Neutrophil (primary cell): ENCODE results near the gene CDK15.

Experiments used
- H3K27ac ChIP-seq: fragments of 200-600 bp; sonication (generic); 2 replicates; pipeline ENCODE4 v1.5.1; 2016; ENCODE audit warnings: mild to moderate bottlenecking, moderate library complexity
- H3K27me3 ChIP-seq: fragments of 200-600 bp; sonication (generic); 2 replicates; pipeline ENCODE4 v1.6.0; 2016; ENCODE audit warnings: mild to moderate bottlenecking
- H3K36me3 ChIP-seq: fragments of 200-600 bp; sonication (generic); 2 replicates; pipeline ENCODE4 v1.5.1; 2017
- H3K4me1 ChIP-seq, 2 experiments: fragments of 200-600 bp in 1 of 2; sonication (generic) in 1 of 2; 1 replicate in 1 of 2; 2 replicates in 1 of 2; pipeline versions ENCODE4 v1.5.1 to v1.6.1; 2013 to 2016; ENCODE audit warnings: low read depth in 1 of 2, low read length in 1 of 2, mild to moderate bottlenecking in 1 of 2, moderate library complexity in 1 of 2; ENCODE audit not compliant: control insufficient read depth in 1 of 2, insufficient read depth in 1 of 2
- H3K4me3 ChIP-seq, 2 experiments: fragments of 200-600 bp in 1 of 2; sonication (generic) in 1 of 2; 1 replicate in 1 of 2; 2 replicates in 1 of 2; pipeline ENCODE4 v1.5.1; 2013 to 2016; ENCODE audit warnings: low read depth in 1 of 2, low read length in 1 of 2, mild to moderate bottlenecking in 1 of 2, moderate library complexity in 1 of 2
- H3K9me3 ChIP-seq: fragments of 200-600 bp; sonication (generic); 2 replicates; pipeline ENCODE4 v1.5.1; 2016
- TF ChIP-seq, protein P1 (sequence below): fragments of 200-600 bp; sonication (generic); IDR thresholded peaks from 2 replicates; pipeline ENCODE4 v1.5.1; 2016; ENCODE audit warnings: antibody characterized with exemption

CDK15 gene

GRCh38 chr2:201860636-201861066, 54.3 kb downstream of the CDK15 start:
- Histone ChIP-seq H3K27ac (no peak overlapping the region), H3K36me3 (no peaks in the 10 kb centered on the region), H3K9me3 (no peaks in the 10 kb centered on the region), H3K4me1 (no peaks in the 10 kb centered on the region), H3K27me3 (peaks cover 55% of the 10 kb centered on the region), H3K4me3 (no peak overlapping the region)
- TF ChIP-seq, protein P1, sequence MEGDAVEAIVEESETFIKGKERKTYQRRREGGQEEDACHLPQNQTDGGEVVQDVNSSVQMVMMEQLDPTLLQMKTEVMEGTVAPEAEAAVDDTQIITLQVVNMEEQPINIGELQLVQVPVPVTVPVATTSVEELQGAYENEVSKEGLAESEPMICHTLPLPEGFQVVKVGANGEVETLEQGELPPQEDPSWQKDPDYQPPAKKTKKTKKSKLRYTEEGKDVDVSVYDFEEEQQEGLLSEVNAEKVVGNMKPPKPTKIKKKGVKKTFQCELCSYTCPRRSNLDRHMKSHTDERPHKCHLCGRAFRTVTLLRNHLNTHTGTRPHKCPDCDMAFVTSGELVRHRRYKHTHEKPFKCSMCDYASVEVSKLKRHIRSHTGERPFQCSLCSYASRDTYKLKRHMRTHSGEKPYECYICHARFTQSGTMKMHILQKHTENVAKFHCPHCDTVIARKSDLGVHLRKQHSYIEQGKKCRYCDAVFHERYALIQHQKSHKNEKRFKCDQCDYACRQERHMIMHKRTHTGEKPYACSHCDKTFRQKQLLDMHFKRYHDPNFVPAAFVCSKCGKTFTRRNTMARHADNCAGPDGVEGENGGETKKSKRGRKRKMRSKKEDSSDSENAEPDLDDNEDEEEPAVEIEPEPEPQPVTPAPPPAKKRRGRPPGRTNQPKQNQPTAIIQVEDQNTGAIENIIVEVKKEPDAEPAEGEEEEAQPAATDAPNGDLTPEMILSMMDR, result no peak

GRCh38 chr2:201862843-201863242, 56.5 kb downstream of the CDK15 start:
- Histone ChIP-seq H3K27me3 (peaks cover 40% of the 10 kb centered on the region), H3K27ac (no peak overlapping the region), H3K4me1 (no peaks in the 10 kb centered on the region), H3K36me3 (no peaks in the 10 kb centered on the region), H3K9me3 (no peaks in the 10 kb centered on the region), H3K4me3 (no peak overlapping the region)
- TF ChIP-seq, protein P1, result no peak

GRCh38 chr2:201866643-201867473, 60.5 kb downstream of the CDK15 start:
- Histone ChIP-seq H3K4me3 (no peak overlapping the region), H3K4me1 (no peaks in the 10 kb centered on the region), H3K9me3 (no peaks in the 10 kb centered on the region), H3K36me3 (no peaks in the 10 kb centered on the region), H3K27me3 (peaks cover 5% of the 10 kb centered on the region), H3K27ac (no peak overlapping the region)
- TF ChIP-seq, protein P1, result no peak

DNA sequence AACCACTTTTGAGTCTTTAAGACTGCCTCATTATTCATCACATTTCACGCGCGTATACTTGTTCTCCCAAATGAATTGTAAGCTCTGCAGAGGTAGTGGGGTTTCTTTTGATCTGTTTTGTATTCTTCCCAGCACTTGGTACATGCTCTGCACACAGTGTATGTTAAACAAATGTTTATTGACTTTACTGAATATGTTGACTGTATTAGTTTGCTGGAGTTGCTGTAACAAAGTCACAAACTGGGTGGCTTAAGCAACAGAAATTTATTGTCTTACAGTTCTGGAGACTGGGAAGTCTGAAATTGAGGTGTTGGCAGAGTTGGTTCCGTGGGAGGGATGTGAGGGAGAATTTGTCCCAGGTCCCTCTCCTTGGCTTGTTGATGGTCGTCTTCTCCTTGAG, 65.1 kb downstream of the CDK15 start:
- TF ChIP-seq, protein P1, result no peak
- no peaks in the 10 kb centered on the region for H3K27me3 ChIP-seq
- H3K36me3 ChIP-seq, result no peaks in the 10 kb centered on the region

DNA sequence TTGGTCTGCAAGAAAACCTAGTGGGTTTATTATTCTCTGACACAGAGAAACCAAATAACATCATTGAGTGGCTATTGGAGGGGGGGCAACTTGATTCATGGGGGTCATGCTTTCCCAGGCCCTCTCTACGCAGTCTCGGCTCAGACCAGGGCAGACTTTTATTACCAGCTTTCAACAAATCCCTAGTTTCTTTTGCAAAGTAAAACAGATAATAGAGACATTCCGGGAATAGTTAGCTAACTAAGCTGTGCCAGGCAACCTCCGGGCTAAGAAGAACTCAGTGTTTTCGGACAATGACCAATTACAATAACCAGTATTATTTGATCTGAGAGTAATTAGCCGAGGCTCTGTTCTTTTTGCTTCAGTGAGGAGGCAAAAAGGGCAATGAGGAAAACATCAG, 66.3 kb downstream of the CDK15 start:
- no peak overlapping the region for H3K27ac ChIP-seq

More for the DNA sequence above, 65.1 kb downstream of the CDK15 start:
- no peaks in the 10 kb centered on the region for H3K4me1 ChIP-seq
- H3K9me3 ChIP-seq, result no peaks in the 10 kb centered on the region
- H3K27ac ChIP-seq, result no peak overlapping the region
- no peak overlapping the region for H3K4me3 ChIP-seq

More for the DNA sequence above, 66.3 kb downstream of the CDK15 start:
- no peaks in the 10 kb centered on the region for H3K9me3 ChIP-seq
- TF ChIP-seq, protein P1, result no peak
- H3K4me3 ChIP-seq, result no peak overlapping the region
- H3K27me3 ChIP-seq, result no peaks in the 10 kb centered on the region
- H3K36me3 ChIP-seq, result no peaks in the 10 kb centered on the region
- no peaks in the 10 kb centered on the region for H3K4me1 ChIP-seq
